RWPE2 (cell line): ENCODE measurements around the gene NWD2.

Experiments used
- ATAC-seq: fragments of 200-7000 bp; cut with Tn5 transposase; 3 replicates; pipeline ENCODE4 v1.9.1; 2021; ENCODE audit warnings: low read depth
- DNase-seq: peaks from one replicate; pipeline ENCODE4 v3.0.0-alpha.2; 2020; ENCODE audit warnings: low spot score
- H3K27ac ChIP-seq: fragments of 450-650 bp; 2 replicates; pipeline ENCODE4 v1.5.1; 2017; ENCODE audit warnings: mild to moderate bottlenecking; ENCODE audit not compliant: poor library complexity, severe bottlenecking
- H3K27me3 ChIP-seq: fragments of 250-450 bp; sonication (Bioruptor Pico); 2 replicates; pipeline ENCODE4 v1.5.1; 2021; ENCODE audit warnings: mild to moderate bottlenecking, moderate library complexity; ENCODE audit not compliant: insufficient read depth, poor library complexity, severe bottlenecking
- H3K36me3 ChIP-seq: fragments of 250-450 bp; sonication (Bioruptor Pico); 2 replicates; pipeline ENCODE4 v1.5.1; 2020; ENCODE audit warnings: low read depth, mild to moderate bottlenecking, moderate library complexity
- H3K4me1 ChIP-seq: fragments of 250-450 bp; sonication (Bioruptor Pico); 2 replicates; pipeline ENCODE4 v1.5.1; 2021; ENCODE audit warnings: mild to moderate bottlenecking, moderate library complexity; ENCODE audit not compliant: insufficient read depth, poor library complexity, severe bottlenecking
- H3K4me3 ChIP-seq: fragments of 250-450 bp; sonication (Bioruptor Pico); 2 replicates; pipeline ENCODE4 v1.5.1; 2021; ENCODE audit warnings: mild to moderate bottlenecking, moderate library complexity; ENCODE audit not compliant: severe bottlenecking
- H3K9me3 ChIP-seq: fragments of 250-450 bp; sonication (Bioruptor Pico); 2 replicates; pipeline ENCODE4 v1.5.1; 2021; ENCODE audit warnings: mild to moderate bottlenecking, moderate library complexity; ENCODE audit not compliant: severe bottlenecking
- CTCF ChIP-seq: fragments of 450-650 bp; IDR thresholded peaks from one replicate; pipeline ENCODE4 v1.5.1; 2017; ENCODE audit warnings: mild to moderate bottlenecking, moderate library complexity; ENCODE audit not compliant: poor library complexity, severe bottlenecking

Gene NWD2

DNA sequence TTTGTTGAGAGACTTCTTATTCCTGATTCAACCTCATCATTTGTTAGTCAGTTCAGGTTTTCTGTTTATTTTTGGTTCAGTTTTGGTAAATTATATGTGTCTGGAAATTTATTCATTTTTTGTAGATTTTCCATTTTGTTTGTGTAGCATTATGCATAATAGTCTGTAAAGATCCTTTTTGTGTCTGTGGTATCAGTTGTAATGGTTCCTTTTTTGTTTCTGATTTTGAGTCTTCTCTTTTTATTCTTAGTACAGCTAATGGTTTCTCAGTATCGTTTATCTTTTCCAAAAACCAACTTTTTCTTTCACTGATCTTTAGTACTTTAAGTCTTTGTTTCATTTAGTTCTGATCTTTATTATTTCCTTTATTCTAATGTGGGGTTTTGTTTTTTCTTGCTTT, 61.4 kb downstream of the NWD2 start:
- no peak for TF ChIP-seq CTCF
- Histone ChIP-seq H3K9me3 (no peaks in the 10 kb centered on the region), H3K36me3 (no peaks in the 10 kb centered on the region), H3K4me3 (no peak overlapping the region), H3K4me1 (no peaks in the 10 kb centered on the region), H3K27ac (no peak overlapping the region), H3K27me3 (peaks cover 7% of the 10 kb centered on the region)
- DNase-seq = no peak
- no peak for ATAC-seq

DNA sequence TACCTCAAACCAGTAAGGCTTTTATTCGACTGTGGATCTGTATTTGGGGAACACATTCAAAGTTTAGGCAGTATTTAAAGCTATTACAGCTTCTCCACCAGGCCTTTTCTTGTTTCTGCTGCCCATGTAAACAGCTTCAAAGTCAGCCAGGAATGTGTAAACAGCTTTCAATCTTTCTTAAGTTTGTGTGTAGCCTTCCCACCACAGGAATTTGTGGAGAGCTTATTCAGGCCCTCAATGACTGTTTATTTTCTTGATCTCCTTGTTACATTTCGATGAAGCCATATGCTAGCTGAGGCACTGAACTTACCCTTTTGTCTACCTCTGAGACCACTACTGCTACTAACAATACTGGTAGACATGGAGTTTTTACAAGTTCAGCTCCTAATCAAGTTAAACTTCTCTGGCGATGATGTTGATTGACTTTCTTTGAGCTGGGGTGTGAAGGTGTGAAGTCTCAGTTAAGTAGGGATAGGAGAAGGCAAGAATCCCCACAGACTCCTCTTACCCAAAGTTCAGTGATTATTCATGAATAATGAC, 72.6 kb downstream of the NWD2 start:
- H3K4me1 ChIP-seq = no peaks in the 10 kb centered on the region
- H3K4me3 ChIP-seq = no peak overlapping the region
- DNase-seq (no peak), ATAC-seq (no peak)
- no peak for TF ChIP-seq CTCF
- no peaks in the 10 kb centered on the region for H3K36me3 ChIP-seq
- H3K27ac ChIP-seq = no peak overlapping the region
- no peaks in the 10 kb centered on the region for H3K27me3 ChIP-seq
- H3K9me3 ChIP-seq = no peaks in the 10 kb centered on the region

DNA sequence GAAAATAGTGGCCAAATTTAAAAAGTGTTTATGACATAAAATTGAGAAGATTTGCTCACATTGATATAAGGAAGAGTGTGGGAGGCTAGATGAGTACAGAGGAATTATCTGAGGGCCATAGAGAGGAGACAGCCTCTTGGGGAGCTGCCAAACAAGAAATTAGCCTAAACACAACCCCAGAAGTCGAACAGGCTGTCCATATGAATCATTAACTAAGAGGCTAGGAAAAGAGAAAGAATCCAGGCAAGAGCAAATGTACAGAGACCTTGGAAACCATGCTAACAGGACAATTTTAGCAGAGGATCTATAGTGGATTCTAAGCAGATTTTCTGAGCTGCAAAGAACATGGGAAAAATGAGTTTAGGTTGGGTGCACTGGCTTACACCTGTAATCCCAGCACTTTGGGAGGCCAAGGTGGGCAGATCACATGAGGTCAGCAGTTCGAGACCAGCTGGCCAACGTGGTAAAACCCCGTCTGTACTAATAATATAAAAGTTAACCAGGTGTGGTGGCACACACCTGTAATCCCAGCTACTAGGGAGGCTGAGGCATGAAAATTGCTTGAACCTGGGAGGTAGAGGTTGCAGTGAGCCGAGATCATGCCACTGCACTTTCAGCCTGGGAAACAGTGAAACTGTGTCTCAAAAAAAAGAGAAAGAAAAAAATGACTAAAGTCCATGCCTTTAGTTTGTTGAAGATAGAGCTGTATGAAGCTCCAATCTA, 76.1 kb downstream of the NWD2 start:
- Histone ChIP-seq H3K27me3 (no peaks in the 10 kb centered on the region), H3K4me1 (no peaks in the 10 kb centered on the region), H3K36me3 (no peaks in the 10 kb centered on the region), H3K4me3 (no peak overlapping the region), H3K9me3 (no peaks in the 10 kb centered on the region), H3K27ac (no peak overlapping the region)
- ATAC-seq (no peak), DNase-seq (no peak)
- TF ChIP-seq CTCF = no peak

GRCh38 chr4:37322122-37322521, 77.6 kb downstream of the NWD2 start:
- no peak for DNase-seq
- Histone ChIP-seq H3K36me3 (no peaks in the 10 kb centered on the region), H3K4me3 (no peak overlapping the region), H3K9me3 (no peaks in the 10 kb centered on the region), H3K27me3 (no peaks in the 10 kb centered on the region), H3K4me1 (no peaks in the 10 kb centered on the region), H3K27ac (no peak overlapping the region)
- no peak for TF ChIP-seq CTCF
- no peak for ATAC-seq

DNA sequence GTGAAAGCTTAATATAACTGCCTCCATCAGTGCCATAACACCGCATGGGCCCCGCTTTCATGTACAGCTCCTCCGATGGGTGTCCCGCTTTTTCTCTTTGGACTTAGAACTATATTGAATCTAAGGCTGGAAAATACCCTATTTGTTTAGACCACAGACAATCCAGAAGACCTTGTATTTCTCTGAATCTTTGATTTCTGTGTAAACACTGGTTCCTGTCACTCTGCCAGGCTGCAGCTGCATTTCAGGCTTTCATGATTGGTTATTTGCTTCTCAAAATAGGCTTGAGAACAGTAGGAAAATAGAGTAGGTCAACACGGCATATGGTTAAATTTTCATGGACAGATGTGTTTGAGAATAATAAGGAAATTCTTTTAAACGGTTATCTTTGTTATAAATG, 80.0 kb downstream of the NWD2 start:
- Histone ChIP-seq H3K4me1 (no peaks in the 10 kb centered on the region), H3K27ac (no peak overlapping the region), H3K9me3 (no peaks in the 10 kb centered on the region), H3K27me3 (no peaks in the 10 kb centered on the region), H3K4me3 (no peak overlapping the region), H3K36me3 (no peaks in the 10 kb centered on the region)
- no peak for ATAC-seq
- TF ChIP-seq CTCF = no peak
- DNase-seq = no peak
